Measurements from ENCODE around the gene KNCN. TPM values are rescaled to one million over a fixed set of nuclear protein-coding genes. Genes with fewer than 3 reads are reported as not detected.

Gene KNCN
- total RNA-seq, 1 donor from 2014 or later: not detected

DNA sequence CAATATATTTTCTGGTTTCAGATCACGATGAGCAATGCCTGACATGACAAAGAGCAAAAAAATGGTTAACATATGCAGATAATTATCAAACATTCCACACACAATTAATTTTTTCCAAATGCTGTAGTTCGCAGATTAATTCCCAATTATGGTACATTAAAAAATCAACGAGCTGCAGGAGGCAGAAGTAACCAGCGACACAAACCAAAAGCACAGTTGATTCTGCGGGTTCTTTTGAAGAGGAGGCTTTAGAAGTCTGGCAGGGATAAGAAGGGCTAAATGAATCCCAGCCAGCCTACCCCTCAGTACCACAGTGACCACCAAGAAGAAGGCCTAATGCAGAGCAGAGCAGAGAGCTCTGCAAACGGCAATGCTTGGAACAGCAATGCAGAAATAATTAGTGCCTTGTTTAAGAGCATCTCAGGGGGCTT, 17.0 kb upstream of the KNCN start:
- no peak for DNase-seq (ENCODE audit: low read depth)
- Histone ChIP-seq H3K4me3 (ENCODE audit: low read depth, low read length) (no peak overlapping the region), H3K27me3 (ENCODE audit: control insufficient read depth, insufficient read depth, low read length) (no peaks in the 10 kb centered on the region), H3K36me3 (ENCODE audit: control insufficient read depth, insufficient read depth, low read length) (no peaks in the 10 kb centered on the region)
- TF ChIP-seq CTCF (IDR thresholded peaks at IDR 0.05; ENCODE audit: insufficient read depth, low read length, poor library complexity, severe bottlenecking): no peak

DNA sequence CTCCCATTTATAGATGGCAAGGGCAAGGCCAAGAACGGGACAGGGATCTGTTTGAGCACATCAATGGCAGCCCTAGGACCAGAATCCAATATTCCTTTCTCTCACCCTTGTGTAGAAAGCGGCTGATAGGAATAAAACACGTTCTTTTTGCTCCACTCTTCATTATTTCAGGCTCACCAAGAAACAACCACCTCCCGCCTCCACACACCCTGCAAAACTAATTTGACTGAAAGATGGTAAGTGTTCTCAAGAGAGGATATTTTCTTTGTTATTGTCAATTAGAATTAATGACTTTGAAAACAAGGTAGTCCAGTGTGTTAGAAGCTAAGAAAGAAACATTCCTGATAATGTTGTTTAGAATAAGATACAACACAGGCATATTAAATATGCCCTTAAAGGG, 11.9 kb upstream of the KNCN start:
- DNase-seq (ENCODE audit: low read depth): no peak
- no peak overlapping the region for H3K4me3 ChIP-seq (ENCODE audit: low read depth, low read length)
- no peaks in the 10 kb centered on the region for H3K36me3 ChIP-seq (ENCODE audit: control insufficient read depth, insufficient read depth, low read length)
- no peak for TF ChIP-seq CTCF (IDR thresholded peaks at IDR 0.05; ENCODE audit: insufficient read depth, low read length, poor library complexity, severe bottlenecking)
- no peaks in the 10 kb centered on the region for H3K27me3 ChIP-seq (ENCODE audit: control insufficient read depth, insufficient read depth, low read length)

DNA sequence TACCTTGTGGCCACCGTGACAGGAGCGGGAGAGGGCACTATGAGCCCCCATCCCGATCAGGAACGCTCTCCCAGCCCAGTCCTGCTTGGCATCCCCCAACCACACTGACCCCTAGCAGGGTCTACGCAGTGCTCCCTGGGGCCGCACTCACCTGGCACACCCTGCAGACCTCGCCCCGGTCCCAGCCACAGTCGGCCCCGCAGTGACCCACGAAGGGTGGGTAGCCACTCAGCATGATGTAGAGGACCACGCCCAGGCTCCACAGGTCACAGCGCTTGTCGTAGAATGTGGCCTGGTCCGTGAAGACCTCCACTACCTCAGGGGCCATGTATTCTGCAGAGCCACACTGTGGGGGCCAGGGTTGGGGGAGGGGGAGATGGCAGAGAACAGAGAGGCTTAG, 11.1 kb upstream of the KNCN start:
- no peak for TF ChIP-seq CTCF (IDR thresholded peaks at IDR 0.05; ENCODE audit: insufficient read depth, low read length, poor library complexity, severe bottlenecking)
- H3K36me3 ChIP-seq (ENCODE audit: control insufficient read depth, insufficient read depth, low read length): no peaks in the 10 kb centered on the region
- no peak overlapping the region for H3K4me3 ChIP-seq (ENCODE audit: low read depth, low read length)
- H3K27me3 ChIP-seq (ENCODE audit: control insufficient read depth, insufficient read depth, low read length): no peaks in the 10 kb centered on the region
- DNase-seq (ENCODE audit: low read depth): no peak

GRCh38 chr1:46558966-46559365, 7.5 kb upstream of the KNCN start:
- no peak for TF ChIP-seq CTCF (IDR thresholded peaks at IDR 0.05; ENCODE audit: insufficient read depth, low read length, poor library complexity, severe bottlenecking)
- no peak overlapping the region for H3K4me3 ChIP-seq (ENCODE audit: low read depth, low read length)
- no peaks in the 10 kb centered on the region for H3K36me3 ChIP-seq (ENCODE audit: control insufficient read depth, insufficient read depth, low read length)
- DNase-seq (ENCODE audit: low read depth): no peak
- H3K27me3 ChIP-seq (ENCODE audit: control insufficient read depth, insufficient read depth, low read length): no peaks in the 10 kb centered on the region

- DNase-seq (ENCODE audit: low read depth): no peak
- Histone ChIP-seq H3K27me3 (ENCODE audit: control insufficient read depth, insufficient read depth, low read length) (no peaks in the 10 kb centered on the region), H3K36me3 (ENCODE audit: control insufficient read depth, insufficient read depth, low read length) (no peaks in the 10 kb centered on the region), H3K4me3 (ENCODE audit: low read depth, low read length) (no peak overlapping the region)
- TF ChIP-seq CTCF (IDR thresholded peaks at IDR 0.05; ENCODE audit: insufficient read depth, low read length, poor library complexity, severe bottlenecking): no peak
Observed at GRCh38 chr1:46558141-46558963, 6.9 kb upstream of the KNCN start.

GRCh38 chr1:46557403-46557802, 6.0 kb upstream of the KNCN start:
- Histone ChIP-seq H3K4me3 (ENCODE audit: low read depth, low read length) (no peak overlapping the region), H3K27me3 (ENCODE audit: control insufficient read depth, insufficient read depth, low read length) (peaks cover 5% of the 10 kb centered on the region), H3K36me3 (ENCODE audit: control insufficient read depth, insufficient read depth, low read length) (no peaks in the 10 kb centered on the region)
- no peak for DNase-seq (ENCODE audit: low read depth)
- no peak for TF ChIP-seq CTCF (IDR thresholded peaks at IDR 0.05; ENCODE audit: insufficient read depth, low read length, poor library complexity, severe bottlenecking)
